Prostate gland (tissue), 2 donors: ENCODE results near the gene SPON1.

Experiments
- POLR2A ChIP-seq: fragments of 450-650 bp; IDR thresholded peaks from one replicate; pipeline ENCODE4 v1.6.1; 2016; ENCODE audit warnings: antibody characterized with exemption, mild to moderate bottlenecking
- POLR2AphosphoS5 ChIP-seq: sonication (generic); formaldehyde crosslinking; IDR thresholded peaks from one replicate; pipeline ENCODE4 v1.6.1; 2017; ENCODE audit warnings: antibody characterized with exemption
- TF ChIP-seq, protein P1 (sequence below), 4 experiments: fragments of 200-600 bp in 2 of 4; fragments of 450-650 bp in 2 of 4; sonication (generic) in 2 of 4; IDR thresholded peaks; 1 replicate in 3 of 4; 2 replicates in 1 of 4; pipeline ENCODE4 v1.5.1; 2016 to 2019; ENCODE audit warnings: antibody characterized with exemption in 4 of 4, mild to moderate bottlenecking in 2 of 4, moderate library complexity in 2 of 4

DNA sequence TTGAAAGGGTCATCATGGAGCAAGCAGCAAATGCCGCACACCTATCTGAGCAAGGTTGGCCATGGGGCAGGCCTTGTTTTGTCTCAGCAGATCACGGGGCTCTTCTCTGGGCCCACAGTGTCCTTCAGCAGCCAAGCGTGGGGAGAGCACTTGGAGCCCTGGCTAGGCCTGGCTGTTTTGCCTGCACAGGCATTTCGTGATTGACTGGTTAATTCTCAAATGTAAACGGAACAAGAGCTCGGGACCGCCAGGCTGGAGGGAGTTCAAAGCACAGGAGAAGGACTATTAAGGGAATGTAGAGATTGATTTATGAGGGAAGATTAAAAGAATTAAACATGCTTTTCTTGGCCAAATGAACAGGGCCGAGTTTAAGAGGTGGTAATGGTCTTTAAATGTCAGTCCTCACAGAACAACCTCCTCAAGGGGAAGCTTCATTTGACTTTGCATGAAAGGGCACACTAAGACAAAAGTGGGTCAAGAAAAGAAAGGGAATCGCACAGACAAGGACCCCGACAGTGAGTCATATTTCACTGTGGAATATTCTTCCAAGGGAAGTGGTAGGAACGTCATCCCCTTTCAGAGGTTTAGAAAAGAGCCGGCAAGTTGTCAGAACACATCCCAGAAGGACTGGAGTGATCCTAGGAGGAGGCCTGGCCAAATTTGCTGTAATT lies 20.7 kb downstream of the SPON1 start:
- TF ChIP-seq POLR2AphosphoS5 (peak; percentile 79), POLR2A (no peak)
- TF ChIP-seq, protein P1, sequence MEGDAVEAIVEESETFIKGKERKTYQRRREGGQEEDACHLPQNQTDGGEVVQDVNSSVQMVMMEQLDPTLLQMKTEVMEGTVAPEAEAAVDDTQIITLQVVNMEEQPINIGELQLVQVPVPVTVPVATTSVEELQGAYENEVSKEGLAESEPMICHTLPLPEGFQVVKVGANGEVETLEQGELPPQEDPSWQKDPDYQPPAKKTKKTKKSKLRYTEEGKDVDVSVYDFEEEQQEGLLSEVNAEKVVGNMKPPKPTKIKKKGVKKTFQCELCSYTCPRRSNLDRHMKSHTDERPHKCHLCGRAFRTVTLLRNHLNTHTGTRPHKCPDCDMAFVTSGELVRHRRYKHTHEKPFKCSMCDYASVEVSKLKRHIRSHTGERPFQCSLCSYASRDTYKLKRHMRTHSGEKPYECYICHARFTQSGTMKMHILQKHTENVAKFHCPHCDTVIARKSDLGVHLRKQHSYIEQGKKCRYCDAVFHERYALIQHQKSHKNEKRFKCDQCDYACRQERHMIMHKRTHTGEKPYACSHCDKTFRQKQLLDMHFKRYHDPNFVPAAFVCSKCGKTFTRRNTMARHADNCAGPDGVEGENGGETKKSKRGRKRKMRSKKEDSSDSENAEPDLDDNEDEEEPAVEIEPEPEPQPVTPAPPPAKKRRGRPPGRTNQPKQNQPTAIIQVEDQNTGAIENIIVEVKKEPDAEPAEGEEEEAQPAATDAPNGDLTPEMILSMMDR (IDR thresholded peaks at IDR 0.05), result no peak
